Measurements from ENCODE around the gene ALDH1B1. TPM values are rescaled to one million over a fixed set of nuclear protein-coding genes. Genes with fewer than 3 reads are reported as not detected.

ALDH1B1 gene
- total RNA-seq = 10 to 100 TPM in 2 of 4 donors, 1 to 10 TPM in 2; 1.6 to 23.7 (median 7.7) TPM

GRCh38 chr9:38392235-38393127 lies at the start of gene ALDH1B1:
TSS of gene ALDH1B1 (plus strand) at chr9:38392702. CDS start at chr9:38395749, 3,047 bp downstream.
- H3K36me3 ChIP-seq = peaks cover 0 to 22% (median 12%) of the 10 kb centered on the region in 3 donors
- DNase-seq = no peak
- TF ChIP-seq CTCF (IDR thresholded peaks at IDR 0.05) (peak in 1 of 6 experiments; percentile 10), POLR2A (IDR thresholded peaks at IDR 0.05) (peak in 2 of 4 donors; percentile 65 to 67)
- peak within 1 kb of the TSS; percentile 51 to 78 (median 72) for H3K4me3 ChIP-seq
- WGBS, 2 donors = 1 to 2% methylated on average over 8 to 22 of the region's 58 CpGs
- intact Hi-C loops (cut with DNase I) = no loop called here
- H3K27ac ChIP-seq = peak within 1 kb of the TSS; percentile 61 to 86 (median 84)
- no peaks in the 10 kb centered on the region for H3K27me3 ChIP-seq
- peaks cover 15 to 54% (median 16%) of the 10 kb centered on the region in 3 donors for H3K4me1 ChIP-seq
- no peaks in the 10 kb centered on the region for H3K9me3 ChIP-seq

- 62 to 81% methylated on average over 2 to 3 of the region's 3 CpGs for WGBS, 2 donors
- DNase-seq = no peak
- intact Hi-C loops (cut with DNase I) = no loop called here
- no peak for TF ChIP-seq CTCF (IDR thresholded peaks at IDR 0.05)
- TF ChIP-seq POLR2A (IDR thresholded peaks at IDR 0.05) = no peak
- H3K36me3 ChIP-seq = no peaks in the 10 kb centered on the region
- peaks cover 0 to 6% (median 0%) of the 10 kb centered on the region in 4 donors for H3K27me3 ChIP-seq
- no peak overlapping the region for H3K4me3 ChIP-seq
- H3K9me3 ChIP-seq = no peaks in the 10 kb centered on the region
- no peak overlapping the region for H3K27ac ChIP-seq
- H3K4me1 ChIP-seq = peaks cover 0 to 24% (median 0%) of the 10 kb centered on the region in 3 donors
Measured at GRCh38 chr9:38343037-38343436, 49.5 kb upstream of the ALDH1B1 start.

- Histone ChIP-seq H3K4me3 (no peak overlapping the region), H3K27ac (no peak overlapping the region), H3K36me3 (no peaks in the 10 kb centered on the region), H3K9me3 (no peaks in the 10 kb centered on the region), H3K27me3 (peaks cover 0 to 6% (median 0%) of the 10 kb centered on the region in 4 donors), H3K4me1 (peaks cover 0 to 22% (median 0%) of the 10 kb centered on the region in 3 donors)
- intact Hi-C loops (cut with DNase I) = no loop called here
- TF ChIP-seq POLR2A (IDR thresholded peaks at IDR 0.05) (no peak), CTCF (IDR thresholded peaks at IDR 0.05) (no peak)
- 69 to 96% methylated on average over 4 to 5 of the region's 6 CpGs for WGBS, 2 donors
- DNase-seq = no peak
Measured at GRCh38 chr9:38343552-38343951, 49.0 kb upstream of the ALDH1B1 start.

GRCh38 chr9:38344566-38345324 lies 47.8 kb upstream of the ALDH1B1 start:
- Histone ChIP-seq H3K9me3 (no peaks in the 10 kb centered on the region), H3K27me3 (peaks cover 0 to 6% (median 0%) of the 10 kb centered on the region in 4 donors), H3K4me1 (peaks cover 0 to 11% (median 0%) of the 10 kb centered on the region in 3 donors), H3K27ac (no peak overlapping the region), H3K4me3 (no peak overlapping the region), H3K36me3 (no peaks in the 10 kb centered on the region)
- WGBS, 2 donors = 82 to 98% methylated on average over 4 to 6 of the region's 7 CpGs
- TF ChIP-seq CTCF (IDR thresholded peaks at IDR 0.05) = no peak
- no peak for TF ChIP-seq POLR2A (IDR thresholded peaks at IDR 0.05)
- intact Hi-C loops (cut with DNase I) = no loop called here
- DNase-seq = no peak
